Astrocyte (in vitro differentiated cells and primary cell): ENCODE measurements around the gene ATL2. TPM values are rescaled to one million over a fixed set of nuclear protein-coding genes. Genes with fewer than 3 reads are reported as not detected.

ENCODE experiments used
- DNase-seq: peaks from one replicate; pipeline ENCODE4 v3.0.0-alpha.2; 2010; ENCODE audit warnings: low read depth
- FAIRE-seq: peaks from 2 replicates; lab custom pipeline; 2011; peaks lifted over from hg19 to GRCh38; lab: Jason Lieb, UNC
- H2AFZ ChIP-seq: 2 replicates; pipeline ENCODE4 v1.6.0; 2012; ENCODE audit warnings: low read depth, low read length, inconsistent platforms
- H3K27ac ChIP-seq: 2 replicates; pipeline ENCODE4 v1.5.1; 2011; ENCODE audit warnings: low read depth, low read length, inconsistent platforms
- H3K27me3 ChIP-seq: 2 replicates; pipeline ENCODE4 v1.6.0; 2011; ENCODE audit warnings: low read length, inconsistent platforms; ENCODE audit not compliant: insufficient read depth
- H3K36me3 ChIP-seq: 2 replicates; pipeline ENCODE4 v1.5.1; 2011; ENCODE audit warnings: low read length, inconsistent platforms; ENCODE audit not compliant: insufficient read depth
- H3K4me1 ChIP-seq: 2 replicates; pipeline ENCODE4 v1.5.1; 2011; ENCODE audit warnings: low read length, inconsistent platforms; ENCODE audit not compliant: insufficient read depth
- H3K4me2 ChIP-seq: 2 replicates; pipeline ENCODE4 v1.6.0; 2012; ENCODE audit warnings: low read length, inconsistent platforms
- H3K4me3 ChIP-seq: 2 replicates; pipeline ENCODE4 v1.5.1; 2011; ENCODE audit warnings: low read depth, mild to moderate bottlenecking, low read length, inconsistent platforms; ENCODE audit not compliant: insufficient read depth
- H3K79me2 ChIP-seq: 2 replicates; pipeline ENCODE4 v1.6.0; 2012; ENCODE audit warnings: mild to moderate bottlenecking, low read length, inconsistent platforms; ENCODE audit not compliant: insufficient read depth
- H3K9ac ChIP-seq: 2 replicates; pipeline ENCODE4 v1.6.0; 2012; ENCODE audit warnings: mild to moderate bottlenecking, low read length, inconsistent platforms
- H3K9me3 ChIP-seq: 2 replicates; pipeline ENCODE4 v1.5.1; 2012; ENCODE audit warnings: low read depth, mild to moderate bottlenecking, low read length, inconsistent platforms; ENCODE audit not compliant: insufficient read depth
- H4K20me1 ChIP-seq: 2 replicates; pipeline ENCODE4 v1.6.0; 2012; ENCODE audit warnings: low read length, inconsistent platforms; ENCODE audit not compliant: insufficient read depth
- H3K27ac Mint-ChIP-seq: one replicate; pipeline ENCODE4 v1.8.0; 2021; ENCODE audit warnings: mild to moderate bottlenecking, mixed read lengths; ENCODE audit not compliant: unreplicated experiment
- H3K27me3 Mint-ChIP-seq: one replicate; pipeline ENCODE4 v1.8.0; 2021; ENCODE audit warnings: low read depth, mixed read lengths; ENCODE audit not compliant: unreplicated experiment
- H3K36me3 Mint-ChIP-seq: one replicate; pipeline ENCODE4 v1.8.0; 2021; ENCODE audit warnings: low read depth, mixed read lengths; ENCODE audit not compliant: unreplicated experiment
- H3K4me1 Mint-ChIP-seq: one replicate; pipeline ENCODE4 v1.8.0; 2021; ENCODE audit warnings: low read depth, mixed read lengths; ENCODE audit not compliant: unreplicated experiment
- H3K4me3 Mint-ChIP-seq: one replicate; pipeline ENCODE4 v1.8.0; 2021; ENCODE audit warnings: mild to moderate bottlenecking, moderate library complexity, mixed read lengths; ENCODE audit not compliant: unreplicated experiment
- H3K9me3 Mint-ChIP-seq: one replicate; pipeline ENCODE4 v1.8.0; 2021; ENCODE audit warnings: mild to moderate bottlenecking, mixed read lengths; ENCODE audit not compliant: unreplicated experiment
- CTCF ChIP-seq: IDR thresholded peaks from 2 replicates; pipeline ENCODE4 v1.5.1; 2011; ENCODE audit warnings: low read depth, mild to moderate bottlenecking, inconsistent platforms, low read length, moderate library complexity; ENCODE audit not compliant: insufficient read depth
- EZH2 ChIP-seq: IDR thresholded peaks from 2 replicates; pipeline ENCODE4 v1.6.1; 2012; ENCODE audit warnings: mild to moderate bottlenecking, low read length, inconsistent platforms; ENCODE audit not compliant: insufficient read depth
- total RNA-seq: library from RNA; stranded (reverse); gene quantifications from 2 replicates; pipeline ENCODE4 v1.2.1, GENCODE V29; 2021

Gene ATL2
- total RNA-seq, 1 donor from 2014 or later: 34.9 TPM

DNA sequence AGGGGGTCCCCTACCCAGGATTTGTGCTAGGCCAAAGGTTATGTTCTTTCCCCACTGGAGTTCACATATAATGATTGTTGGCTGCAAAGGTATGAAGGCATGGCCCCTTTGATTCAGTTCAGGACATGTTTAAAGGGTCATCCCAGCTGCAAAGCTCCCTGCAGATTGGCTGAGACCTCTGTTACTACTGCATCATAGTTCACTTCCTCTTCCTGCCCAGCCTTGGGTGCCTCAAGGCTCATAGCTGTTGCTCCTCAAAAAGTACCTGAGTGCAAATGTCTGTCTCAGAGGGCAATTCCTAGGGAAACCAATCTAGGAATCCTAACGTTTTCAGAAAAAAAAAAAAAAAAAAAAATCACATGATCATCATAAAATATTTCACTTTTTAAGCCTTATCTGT is 125.1 kb downstream of the ATL2 start:
- TF ChIP-seq EZH2: no peak
- no peak for TF ChIP-seq CTCF
- Histone ChIP-seq H3K36me3 (no peaks in the 10 kb centered on the region), H2AFZ (no peak overlapping the region), H3K79me2 (no peaks in the 10 kb centered on the region), H3K4me1 (no peaks in the 10 kb centered on the region), H3K4me2 (no peak overlapping the region), H3K9me3 (no peaks in the 10 kb centered on the region), H3K27me3 (no peaks in the 10 kb centered on the region), H3K27ac (no peak overlapping the region), H3K9ac (no peak overlapping the region), H3K4me3 (no peak overlapping the region), H4K20me1 (no peaks in the 10 kb centered on the region)
- FAIRE-seq (no peak), DNase-seq (no peak)
- H3K4me3 Mint-ChIP-seq: no peak overlapping the region
- H3K9me3 Mint-ChIP-seq: no peaks in the 10 kb centered on the region
- peaks cover 2% of the 10 kb centered on the region for H3K27me3 Mint-ChIP-seq
- H3K4me1 Mint-ChIP-seq: peaks cover 7% of the 10 kb centered on the region
- H3K27ac Mint-ChIP-seq: no peak overlapping the region
- H3K36me3 Mint-ChIP-seq: no peaks in the 10 kb centered on the region

- H3K27ac Mint-ChIP-seq: no peak overlapping the region
- H3K27me3 Mint-ChIP-seq: peaks cover 2% of the 10 kb centered on the region
Measured at GRCh38 chr2:38248707-38249106, 128.4 kb downstream of the ATL2 start.

More at GRCh38 chr2:38248707-38249106, 128.4 kb downstream of the ATL2 start:
- H3K9ac ChIP-seq: no peak overlapping the region
- H2AFZ ChIP-seq: no peak overlapping the region
- Mint-ChIP-seq H3K9me3 (peaks cover 2% of the 10 kb centered on the region), H3K36me3 (no peaks in the 10 kb centered on the region), H3K4me3 (no peak overlapping the region), H3K4me1 (peaks cover 16% of the 10 kb centered on the region)
- no peaks in the 10 kb centered on the region for H3K27me3 ChIP-seq
- no peaks in the 10 kb centered on the region for H3K36me3 ChIP-seq
- no peaks in the 10 kb centered on the region for H3K4me1 ChIP-seq
- no peak for DNase-seq
- H3K27ac ChIP-seq: no peak overlapping the region
- no peak overlapping the region for H3K4me2 ChIP-seq
- H3K79me2 ChIP-seq: no peaks in the 10 kb centered on the region
- TF ChIP-seq EZH2: no peak
- TF ChIP-seq CTCF: no peak
- no peaks in the 10 kb centered on the region for H3K9me3 ChIP-seq
- H4K20me1 ChIP-seq: no peaks in the 10 kb centered on the region
- no peak for FAIRE-seq
- no peak overlapping the region for H3K4me3 ChIP-seq
